ENCODE measurements around the gene RACK1.
"Not testable (repeated sequence)": the region's sequence is repeated elsewhere in the genome, so short reads cannot be mapped to it uniquely, and the experiment has no call there.

The RACK1 gene

GRCh38 chr5:181217111-181217802 is 26.4 kb downstream of the RACK1 start:
- in situ Hi-C loops (cut with MboI; ENCODE audit: low sequenced_read_pairs) = no loop called here

GRCh38 chr5:181215997-181216989 is 27.4 kb downstream of the RACK1 start:
- in situ Hi-C loops (cut with MboI; ENCODE audit: low sequenced_read_pairs) = no loop called here

GRCh38 chr5:181214249-181214648 is 29.5 kb downstream of the RACK1 start:
- in situ Hi-C loops (cut with MboI; ENCODE audit: low sequenced_read_pairs) = not testable (repeated sequence)

- in situ Hi-C loops (cut with MboI; ENCODE audit: low sequenced_read_pairs) = no loop called here
These were observed 30.8 kb downstream of the RACK1 start for GRCh38 chr5:181212934-181213333.

GRCh38 chr5:181212080-181212479 is 31.6 kb downstream of the RACK1 start:
- in situ Hi-C loops (cut with MboI; ENCODE audit: low sequenced_read_pairs) = no loop called here

- in situ Hi-C loops (cut with MboI; ENCODE audit: low sequenced_read_pairs) = no loop called here
These were observed 32.5 kb downstream of the RACK1 start for GRCh38 chr5:181211208-181211607.

- in situ Hi-C loops (cut with MboI; ENCODE audit: low sequenced_read_pairs) = not testable (repeated sequence)
These were observed 33.0 kb downstream of the RACK1 start for GRCh38 chr5:181210698-181211097.

- in situ Hi-C loops (cut with MboI; ENCODE audit: low sequenced_read_pairs) = not testable (repeated sequence)
These were observed 33.6 kb downstream of the RACK1 start for GRCh38 chr5:181210148-181210547.

- in situ Hi-C loops (cut with MboI; ENCODE audit: low sequenced_read_pairs) = not testable (repeated sequence)
These were observed 34.7 kb downstream of the RACK1 start for GRCh38 chr5:181209006-181209405.

- in situ Hi-C loops (cut with MboI; ENCODE audit: low sequenced_read_pairs) = no loop called here
These were observed 35.8 kb downstream of the RACK1 start for GRCh38 chr5:181207960-181208253.

GRCh38 chr5:181207214-181207959 is 36.3 kb downstream of the RACK1 start:
- in situ Hi-C loops (cut with MboI; ENCODE audit: low sequenced_read_pairs) = no loop called here

GRCh38 chr5:181205761-181206649 is 37.7 kb downstream of the RACK1 start:
- in situ Hi-C loops (cut with MboI; ENCODE audit: low sequenced_read_pairs) = no loop called here

GRCh38 chr5:181204826-181205760 is 38.6 kb downstream of the RACK1 start, which contains the start of gene TRIM7:
Gene TRIM7 (minus strand): TSS chr5:181205196. CDS start chr5:181205110, 86 bp downstream.
- in situ Hi-C loops (cut with MboI; ENCODE audit: low sequenced_read_pairs) = no loop called here

GRCh38 chr5:181204113-181204825 is 39.4 kb downstream of the RACK1 start:
- in situ Hi-C loops (cut with MboI; ENCODE audit: low sequenced_read_pairs) = no loop called here

- in situ Hi-C loops (cut with MboI; ENCODE audit: low sequenced_read_pairs) = no loop called here
These were observed 40.0 kb downstream of the RACK1 start for GRCh38 chr5:181203777-181204112.

GRCh38 chr5:181203093-181203711 is 40.5 kb downstream of the RACK1 start:
- in situ Hi-C loops (cut with MboI; ENCODE audit: low sequenced_read_pairs) = no loop called here

GRCh38 chr5:181200816-181201215 is 42.9 kb downstream of the RACK1 start:
- in situ Hi-C loops (cut with MboI; ENCODE audit: low sequenced_read_pairs) = no loop called here

Data from hTERT RPE-1 (cell line).